GM19372 (cell line): Measurements from ENCODE around the gene TAX1BP1.

Experiments used
- ATAC-seq: cut with Tn5 transposase; IDR thresholded peaks from one replicate; pipeline ENCODE4 v1.9.1; 2021; ENCODE audit warnings: mild to moderate bottlenecking, low read depth, moderate library complexity; ENCODE audit not compliant: unreplicated experiment

TAX1BP1 gene

DNA sequence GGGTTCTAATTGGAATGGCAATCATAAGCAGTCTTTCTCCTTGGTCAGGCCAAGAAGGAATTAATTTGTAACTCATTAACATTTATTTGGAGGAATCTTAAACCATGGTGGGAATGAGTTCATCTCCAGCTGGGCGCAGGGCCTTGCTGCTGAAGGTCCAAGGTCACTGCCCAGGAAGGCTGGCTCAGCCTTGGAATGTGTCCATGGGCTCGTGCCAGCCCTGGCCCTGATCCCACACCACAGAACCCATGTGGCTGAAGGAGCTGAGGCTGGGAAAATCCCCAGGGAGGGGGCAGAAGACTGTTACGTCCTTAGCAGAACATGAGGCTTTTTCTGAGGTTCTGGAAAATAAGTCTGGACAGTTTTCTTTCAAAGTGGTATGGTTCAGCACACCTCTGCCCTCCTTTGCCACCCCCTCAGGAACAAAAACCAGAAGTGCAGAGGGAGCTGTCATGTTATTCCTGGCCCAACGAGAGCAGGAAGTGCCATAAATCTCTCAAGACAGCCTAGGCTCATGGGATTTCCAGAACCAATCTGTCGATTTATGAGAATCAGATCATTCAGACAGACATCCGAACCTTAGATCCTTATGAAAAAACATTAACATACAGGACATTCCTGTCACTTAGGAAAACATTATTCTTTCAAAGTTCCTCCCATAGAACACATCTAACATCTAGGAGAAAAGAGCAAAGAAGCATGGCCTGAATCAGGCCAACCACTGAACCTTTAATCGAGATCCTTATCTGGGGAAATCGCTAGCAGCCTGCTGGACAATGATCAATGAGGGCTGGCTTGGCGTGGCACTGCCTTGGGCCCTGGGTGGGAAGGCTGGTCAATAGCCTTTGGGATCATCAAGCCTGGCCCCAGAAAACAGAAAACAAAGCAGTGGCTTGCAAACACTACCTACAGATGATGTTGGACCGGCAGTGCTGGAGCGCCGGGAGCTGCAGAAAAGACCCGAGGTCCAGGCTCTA is 134.3 kb downstream of the TAX1BP1 start:
- ATAC-seq = no peak

DNA sequence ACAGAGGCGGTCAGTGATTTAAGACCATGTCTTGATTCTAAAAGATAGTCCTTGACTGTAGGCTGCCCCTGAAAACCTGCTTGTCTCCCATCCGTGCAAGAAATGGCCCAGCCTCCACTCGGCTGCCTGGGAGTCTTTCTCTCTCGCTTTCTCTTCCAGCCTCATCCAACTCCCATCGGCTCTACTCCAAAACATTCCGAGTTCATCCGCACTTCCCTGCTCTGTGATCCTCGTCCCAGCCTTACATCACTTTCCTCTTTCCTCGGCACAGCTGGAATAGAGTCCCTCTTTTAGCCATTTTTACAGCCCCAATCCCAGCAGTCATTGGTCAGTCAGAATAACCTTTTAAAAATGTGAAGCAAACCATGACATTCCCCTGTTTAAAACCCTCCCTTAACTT is 135.1 kb downstream of the TAX1BP1 start:
- ATAC-seq = no peak

DNA sequence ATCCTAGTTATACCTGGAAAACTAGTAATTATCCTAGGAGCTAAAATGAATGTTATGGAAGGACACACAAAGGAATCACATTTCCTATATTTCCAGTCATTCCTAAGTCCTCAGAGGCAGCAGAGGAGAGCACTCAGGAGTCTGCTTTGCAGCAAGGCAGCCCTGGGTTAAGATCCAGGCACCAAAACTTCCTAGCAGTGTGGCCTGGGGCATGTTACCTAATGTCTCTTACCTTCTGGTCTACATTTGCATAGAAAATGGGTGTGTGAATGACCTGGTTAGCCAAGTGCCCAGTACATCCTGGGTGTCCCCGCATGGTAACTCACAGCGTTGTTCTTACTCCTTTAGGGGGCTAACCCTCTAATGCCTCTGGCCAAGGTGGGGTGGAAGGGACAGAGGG is 135.9 kb downstream of the TAX1BP1 start:
- ATAC-seq = no peak

DNA sequence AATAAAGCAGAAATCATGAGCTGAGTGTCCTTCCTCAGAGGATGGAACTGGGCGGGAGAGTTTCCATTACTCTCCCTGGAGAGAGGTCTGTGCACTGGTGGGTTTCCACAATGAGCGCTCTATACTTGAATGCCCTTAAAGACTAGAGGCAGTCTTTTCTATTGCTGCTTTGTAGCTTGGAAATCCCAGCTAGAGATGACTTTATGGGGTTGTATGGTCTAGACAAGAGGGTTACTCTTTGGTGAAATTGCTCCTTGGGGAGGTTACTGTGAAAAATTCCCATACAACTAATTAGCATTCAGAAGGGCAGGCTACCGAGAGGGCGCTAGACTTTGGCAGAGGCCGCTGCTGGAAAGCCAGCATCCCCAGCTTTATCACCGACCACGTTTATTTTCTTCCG is 136.8 kb downstream of the TAX1BP1 start:
- no peak for ATAC-seq
